Esophagus muscularis mucosa (tissue), 4 donors: Measurements from ENCODE around the gene TAF1L.

ENCODE experiments used
- CTCF ChIP-seq, 3 experiments: fragments of 200-600 bp in 2 of 3; fragments of 450-650 bp in 1 of 3; sonication (generic) in 2 of 3; IDR thresholded peaks; one replicate each; pipeline ENCODE4 v1.5.1; 2017 to 2019; ENCODE audit warnings: antibody characterized with exemption in 3 of 3, mild to moderate bottlenecking in 2 of 3, moderate library complexity in 1 of 3
- EP300 ChIP-seq: sonication (generic); formaldehyde crosslinking; IDR thresholded peaks from one replicate; pipeline ENCODE4 v1.6.1; 2017; ENCODE audit warnings: antibody characterized with exemption
- POLR2A ChIP-seq: fragments of 450-650 bp; IDR thresholded peaks from one replicate; pipeline ENCODE4 v1.6.1; 2017; ENCODE audit warnings: antibody characterized with exemption, moderate library complexity, mild to moderate bottlenecking, low read depth
- POLR2AphosphoS5 ChIP-seq, 2 donors: sonication (generic); formaldehyde crosslinking; IDR thresholded peaks; one replicate each; pipeline ENCODE4 v1.6.1; 2017; ENCODE audit warnings: antibody characterized with exemption in 2 of 2

DNA sequence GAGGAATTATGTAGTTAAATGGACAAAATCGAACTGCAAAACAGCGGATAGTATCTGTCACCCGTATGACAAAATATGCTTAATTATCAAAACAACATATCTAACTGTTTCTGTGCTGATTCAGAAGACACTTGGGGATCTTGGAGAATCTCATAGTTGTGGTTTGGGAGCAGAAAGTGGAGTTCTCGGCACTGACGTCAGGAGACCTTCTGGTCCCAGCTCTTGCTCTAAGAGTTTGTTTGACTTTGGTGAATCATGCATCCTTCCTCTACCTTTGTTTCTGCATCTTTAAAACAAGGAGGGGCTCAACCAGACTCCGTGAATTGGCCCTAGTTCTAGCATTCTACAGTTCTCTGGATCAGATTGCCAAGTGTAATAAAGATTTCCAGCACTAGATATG is 37.0 kb upstream of the TAF1L start:
- no peak for TF ChIP-seq POLR2AphosphoS5 (IDR thresholded peaks at IDR 0.05)
- no peak for TF ChIP-seq CTCF (IDR thresholded peaks at IDR 0.05)
- no peak for TF ChIP-seq POLR2A
- no peak for TF ChIP-seq EP300
